GM21360 (cell line): ENCODE results near the gene RAB31.
A peak's percentile ranks its signal among the peaks of the same experiment; 100 is the strongest.

ENCODE experiments used
- ATAC-seq: cut with Tn5 transposase; IDR thresholded peaks from one replicate; pipeline ENCODE4 v1.9.1; 2021; ENCODE audit warnings: mild to moderate bottlenecking, moderate library complexity; ENCODE audit not compliant: unreplicated experiment

RAB31 gene

GRCh38 chr18:9691235-9691634, 16.9 kb upstream of the RAB31 start:
- no peak for ATAC-seq

DNA sequence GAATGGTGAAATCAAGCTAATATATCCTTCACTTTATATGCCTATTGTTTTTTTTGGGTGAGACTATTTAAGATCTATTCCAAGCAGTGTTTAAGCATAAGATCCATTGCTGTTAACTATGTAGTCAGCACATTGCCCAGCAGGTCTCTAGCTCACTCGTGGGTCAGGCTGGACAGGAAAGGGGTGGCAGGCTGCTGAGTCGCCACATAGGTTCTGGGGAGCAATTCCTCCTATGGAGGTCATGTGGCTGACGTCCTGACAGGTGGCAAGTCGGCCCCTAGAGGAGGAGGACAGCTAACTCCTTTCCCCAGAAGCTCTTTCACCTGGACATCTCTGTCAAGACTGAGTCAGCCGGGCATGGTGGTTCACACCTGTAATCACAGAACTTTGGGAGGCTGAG, 13.9 kb upstream of the RAB31 start:
- ATAC-seq, result no peak

DNA sequence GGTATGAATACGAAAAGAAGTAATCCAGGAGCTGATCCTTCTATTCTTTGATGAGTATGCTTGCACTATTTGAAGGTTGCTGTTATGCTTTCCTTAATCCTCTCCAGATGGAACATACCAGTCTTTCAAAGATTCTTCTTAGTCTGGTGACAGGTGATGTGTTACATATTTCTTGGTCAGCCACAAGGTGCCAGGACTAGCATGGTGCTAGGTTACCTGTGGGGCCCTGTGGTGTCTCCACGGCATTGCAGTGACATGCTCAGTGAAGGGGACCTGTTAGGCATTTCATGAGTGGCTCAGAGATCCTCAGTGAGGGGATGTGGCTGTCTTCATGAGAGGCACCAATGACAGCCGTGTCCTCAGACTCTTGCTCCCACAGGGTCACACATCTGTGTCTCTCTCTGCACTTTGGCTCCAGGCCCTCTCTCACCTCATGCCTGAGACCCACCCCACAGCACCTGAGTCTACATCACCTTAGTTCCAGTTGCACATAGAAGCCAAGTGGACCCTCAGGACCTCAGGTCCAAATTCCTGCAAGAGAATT, 13.1 kb upstream of the RAB31 start:
- ATAC-seq, result no peak

DNA sequence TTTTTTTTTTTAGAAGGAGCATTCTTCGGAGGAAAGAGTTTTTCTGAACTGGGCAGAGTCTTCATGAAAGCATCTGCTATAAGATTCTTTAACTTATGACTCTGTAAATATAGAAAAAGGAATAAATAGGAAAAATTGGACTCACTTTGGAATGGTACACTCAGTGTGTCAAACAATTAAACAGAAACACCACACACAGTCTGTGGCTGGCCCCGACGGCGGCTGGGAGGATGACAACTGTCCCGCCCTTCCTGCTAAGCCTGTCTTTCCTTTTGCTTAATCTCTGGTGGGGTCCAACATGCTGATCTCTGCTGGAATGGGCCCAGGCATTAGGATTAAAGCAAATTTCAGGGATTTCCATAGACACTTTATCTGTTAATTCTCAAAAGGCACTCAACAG, 12.5 kb upstream of the RAB31 start:
- no peak for ATAC-seq

DNA sequence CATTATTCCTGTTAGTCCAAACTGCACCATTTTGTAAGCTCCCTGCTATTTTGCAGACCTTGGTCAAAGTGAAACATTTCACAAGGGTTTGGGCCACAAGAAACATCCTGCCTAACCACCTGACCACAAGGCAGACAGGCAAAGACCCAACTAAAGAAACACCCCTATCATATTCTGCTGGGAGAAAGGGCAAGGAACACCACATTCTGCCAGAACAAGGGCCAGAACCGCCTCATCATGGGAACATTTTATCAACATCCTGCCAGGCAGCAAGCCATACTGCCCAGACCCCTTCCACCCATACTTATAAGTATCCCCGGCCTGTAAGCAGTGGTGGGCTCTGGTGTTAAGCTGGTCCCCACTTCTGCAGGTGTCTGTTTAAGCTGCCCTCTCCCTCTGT, 12.0 kb upstream of the RAB31 start:
- ATAC-seq, result no peak

DNA sequence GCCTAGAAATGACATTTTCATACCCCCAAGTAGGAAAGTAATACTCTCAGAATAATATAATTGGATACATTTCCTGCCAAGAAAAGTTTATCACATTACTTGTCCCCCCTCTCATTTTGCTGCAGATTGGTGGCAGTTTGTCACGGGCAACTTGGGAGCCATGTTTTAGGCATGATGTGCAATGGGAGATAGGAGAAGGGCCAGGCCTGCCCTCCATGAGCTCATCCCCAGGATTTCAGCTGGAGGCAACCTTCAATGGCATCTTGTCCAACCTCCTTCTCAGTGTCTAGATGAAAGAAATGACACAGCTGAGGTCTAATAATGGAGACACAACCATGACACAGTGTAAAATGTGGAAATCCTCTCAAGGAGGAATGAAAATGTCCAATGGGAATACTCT, 11.4 kb upstream of the RAB31 start:
- ATAC-seq, result no peak

DNA sequence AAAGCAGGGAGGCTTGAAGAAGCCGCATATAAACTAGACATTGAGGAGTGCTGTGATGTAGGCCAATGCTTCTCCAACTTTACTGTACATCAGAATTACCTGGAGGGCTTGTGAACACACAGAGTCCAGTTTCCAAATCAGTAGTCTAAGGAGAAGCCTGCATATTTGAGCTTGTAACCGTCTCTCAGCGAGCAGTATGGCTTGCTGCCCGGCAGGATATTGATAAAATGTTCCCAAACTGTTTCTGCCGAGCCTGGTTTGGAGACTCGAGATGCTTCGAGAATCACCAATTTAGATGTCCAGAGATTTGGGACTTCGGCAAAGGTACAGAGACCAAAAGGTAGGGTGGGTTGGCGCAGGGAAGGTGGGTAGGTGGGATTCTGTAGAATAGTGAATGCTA, 11.0 kb upstream of the RAB31 start:
- ATAC-seq, result no peak

DNA sequence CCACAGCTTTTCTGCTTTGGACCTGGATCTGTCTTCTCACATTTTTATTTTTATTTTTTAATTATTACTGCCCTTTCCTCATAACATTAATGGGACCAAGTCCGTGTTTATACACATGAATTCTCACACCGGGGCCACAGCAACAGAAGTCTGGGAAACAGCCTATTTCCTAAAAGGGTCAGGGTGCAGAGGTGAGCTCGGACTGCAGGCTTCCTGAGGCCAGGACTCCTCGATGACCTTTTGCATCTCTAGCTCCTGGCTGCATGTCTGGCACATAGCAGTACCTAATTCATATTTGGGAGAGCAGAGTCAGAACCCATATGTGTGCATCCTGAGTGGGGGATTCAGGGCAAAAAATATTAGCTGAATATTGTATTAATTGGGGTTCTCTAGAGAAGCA, 9.6 kb upstream of the RAB31 start:
- ATAC-seq, result no peak

- ATAC-seq, result no peak
These were observed 7.8 kb upstream of the RAB31 start for GRCh38 chr18:9700261-9700796.

GRCh38 chr18:9701609-9702349, 6.3 kb upstream of the RAB31 start:
- peak; percentile 36 for ATAC-seq

- ATAC-seq, result no peak
These were observed 3.6 kb upstream of the RAB31 start for GRCh38 chr18:9704233-9705118.

- ATAC-seq, result no peak
These were observed 2.8 kb upstream of the RAB31 start for GRCh38 chr18:9705183-9705829.

GRCh38 chr18:9706081-9706935, 1.8 kb upstream of the RAB31 start:
- ATAC-seq, result no peak

DNA sequence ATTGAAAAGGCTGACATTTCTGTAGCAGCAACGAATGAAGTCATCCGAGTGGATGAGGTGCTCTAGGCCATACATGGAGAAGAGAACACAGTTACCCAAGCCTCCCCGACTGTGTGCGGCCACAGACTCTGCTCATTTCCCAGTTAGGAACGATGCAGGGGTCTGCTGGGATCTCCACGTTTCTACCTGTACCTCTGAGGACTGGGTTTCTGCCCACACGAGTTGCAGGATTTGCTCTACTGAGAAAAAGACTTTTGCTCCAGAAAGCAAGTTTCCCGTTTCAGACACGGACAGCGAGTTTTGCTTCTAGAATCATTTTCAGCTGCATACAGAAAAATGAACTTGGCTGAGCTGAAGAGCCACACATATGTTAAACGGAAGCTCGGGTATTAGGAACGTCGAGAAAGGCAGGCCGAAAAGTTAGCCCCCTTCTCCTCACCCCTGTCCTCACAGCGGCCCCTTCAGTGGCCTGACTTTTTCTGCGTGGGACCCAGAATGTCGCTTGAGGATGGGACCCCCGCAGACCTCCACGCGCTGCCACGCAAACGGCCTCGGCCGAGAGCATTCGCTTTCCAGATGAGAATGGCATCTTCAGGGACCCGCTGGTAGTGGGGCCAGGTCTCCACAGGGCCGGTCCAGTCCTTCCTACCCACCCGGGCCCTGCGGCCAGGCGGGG, 582 bp upstream of the RAB31 start:
- ATAC-seq, result peak; percentile 10

DNA sequence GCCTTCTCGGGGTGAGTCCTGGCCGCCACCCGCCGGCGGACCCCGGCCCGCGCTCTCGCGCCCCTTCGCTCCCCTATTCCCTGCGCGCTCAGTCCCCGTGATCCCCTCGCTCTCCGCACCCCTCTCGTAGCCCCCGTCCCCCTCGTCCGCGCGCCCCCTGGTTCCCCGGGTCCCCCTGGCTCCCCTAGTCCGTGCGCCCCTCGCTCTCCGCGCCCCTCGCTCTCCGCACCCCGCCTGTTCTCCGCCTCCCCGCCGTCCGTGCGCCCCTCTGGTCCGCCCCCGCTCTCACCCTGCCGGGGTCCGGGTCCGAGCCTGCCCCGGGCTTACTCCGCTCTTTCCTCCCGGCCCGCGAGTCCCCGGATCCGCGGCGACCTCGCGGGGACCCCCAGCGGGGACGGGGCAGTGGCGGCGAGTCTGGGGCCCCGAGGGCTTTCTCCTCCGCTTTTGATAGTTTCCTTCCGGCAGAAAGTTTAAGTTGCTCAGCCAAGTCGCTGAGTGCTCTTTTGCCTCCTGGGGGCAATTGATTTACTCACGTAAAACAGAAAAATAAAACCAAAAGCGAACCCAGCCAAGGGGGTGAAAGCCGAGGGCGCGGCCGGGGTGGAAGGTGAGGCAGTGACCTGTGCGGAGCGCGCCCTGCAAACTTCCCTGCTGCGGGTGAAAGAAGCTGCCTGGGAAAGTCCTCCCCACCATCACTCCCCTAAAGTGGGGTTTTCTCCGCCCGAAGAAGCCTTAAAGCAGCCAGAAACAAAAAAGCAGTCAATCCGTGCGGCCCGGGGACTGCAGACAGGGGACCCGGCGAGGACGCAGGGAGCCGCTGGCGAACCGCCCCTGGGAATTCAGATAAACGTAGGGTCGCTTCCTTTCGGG, 568 bp downstream of the RAB31 start:
- no peak for ATAC-seq

GRCh38 chr18:9709304-9709877, 1.3 kb downstream of the RAB31 start:
- ATAC-seq, result no peak

DNA sequence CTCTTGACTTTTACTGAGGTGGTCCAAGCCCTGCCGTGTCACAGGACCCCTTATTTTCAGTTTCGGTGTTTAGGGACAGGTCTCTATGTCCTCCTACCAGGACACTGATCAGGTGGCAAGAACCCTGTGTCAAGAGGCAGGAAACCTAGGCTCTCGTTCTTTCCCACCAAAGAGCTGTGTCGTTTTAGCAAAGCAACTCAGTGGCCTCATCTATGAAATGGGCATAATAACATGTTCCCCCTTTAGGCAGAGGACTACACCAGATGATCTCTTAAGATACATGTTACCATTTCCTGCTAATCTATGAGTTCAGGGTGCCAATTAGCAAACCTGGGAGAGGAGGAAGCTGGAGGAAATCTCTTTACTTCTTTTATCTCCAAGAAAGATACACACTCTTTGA, 1.9 kb downstream of the RAB31 start:
- ATAC-seq, result no peak

- peak; percentile 46 for ATAC-seq
These were observed 3.4 kb downstream of the RAB31 start for GRCh38 chr18:9711361-9712129.
